ENCODE data around the gene ATP5MG. TPM values are rescaled to one million over a fixed set of nuclear protein-coding genes. Genes with fewer than 3 reads are reported as not detected.

Gene ATP5MG
- total RNA-seq, 1 experiment from 2014 or later: 248 TPM

- no peak overlapping the region for H3K4me3 ChIP-seq
- ChIA-PET CTCF (no interaction called here), POLR2A (ENCODE audit: unreplicated experiment) (no interaction called here)
- H3K79me2 ChIP-seq (ENCODE audit: low read depth): no peaks in the 10 kb centered on the region
- DNase-seq: no peak
- no peaks in the 10 kb centered on the region for H3K9me3 ChIP-seq (ENCODE audit: insufficient read depth, low read depth)
- H3K9me2 ChIP-seq (ENCODE audit: insufficient read depth): no peaks in the 10 kb centered on the region
- intact Hi-C loops (cut with micrococcal nuclease; ENCODE audit: unreplicated experiment): no loop called here
- H3K27me3 ChIP-seq (ENCODE audit: insufficient read depth, low read depth): no peaks in the 10 kb centered on the region
- H3F3A ChIP-seq (ENCODE audit: insufficient read depth, low read depth): peaks cover 4% of the 10 kb centered on the region; the same call in 1 of the 2 replicates
- H3K4me1 ChIP-seq (replicated peaks; ENCODE audit: insufficient read depth): no peaks in the 10 kb centered on the region
- no TSS peak for BruUV-seq (replicated peaks)
- H3K36me3 ChIP-seq (ENCODE audit: low read depth): peaks cover 62% of the 10 kb centered on the region
- no peak for TF ChIP-seq EZH2 (IDR thresholded peaks at IDR 0.05; ENCODE audit: low read depth)
- TF ChIP-seq CTCF (conservative IDR thresholded peaks at IDR 0.05): no peak
- no peak overlapping the region for H3K27ac ChIP-seq
- no peak overlapping the region for H3K4me2 ChIP-seq
- no peak overlapping the region for H2AFZ ChIP-seq
- no peaks in the 10 kb centered on the region; the same call in 1 of the 2 replicates for H4K20me1 ChIP-seq (ENCODE audit: insufficient read depth)
These were observed 20.8 kb upstream of the ATP5MG start for GRCh38 chr11:118380571-118380970.

GRCh38 chr11:118382954-118383353 lies 18.5 kb upstream of the ATP5MG start:
- no peaks in the 10 kb centered on the region for H3K27me3 ChIP-seq (ENCODE audit: insufficient read depth, low read depth)
- BruUV-seq (replicated peaks): no TSS peak
- peaks cover 4% of the 10 kb centered on the region; the same call in 1 of the 2 replicates for H3F3A ChIP-seq (ENCODE audit: insufficient read depth, low read depth)
- H3K4me1 ChIP-seq (replicated peaks; ENCODE audit: insufficient read depth): no peaks in the 10 kb centered on the region
- DNase-seq: no peak
- H3K4me2 ChIP-seq: no peak overlapping the region
- H3K9me3 ChIP-seq (ENCODE audit: insufficient read depth, low read depth): no peaks in the 10 kb centered on the region
- ChIA-PET POLR2A (ENCODE audit: unreplicated experiment) (no interaction called here), CTCF (interaction anchor here (0.6 kb wide), 1 partner anchor 184 kb away, joined by 18 read pairs; no protein-coding TSS in a partner anchor)
- H2AFZ ChIP-seq: no peak overlapping the region
- H4K20me1 ChIP-seq (ENCODE audit: insufficient read depth): no peaks in the 10 kb centered on the region; the same call in 1 of the 2 replicates
- intact Hi-C loops (cut with micrococcal nuclease; ENCODE audit: unreplicated experiment): no loop called here
- no peaks in the 10 kb centered on the region for H3K9me2 ChIP-seq (ENCODE audit: insufficient read depth)
- TF ChIP-seq CTCF (conservative IDR thresholded peaks at IDR 0.05) (no peak), EZH2 (IDR thresholded peaks at IDR 0.05; ENCODE audit: low read depth) (no peak)
- no peak overlapping the region for H3K27ac ChIP-seq
- no peak overlapping the region for H3K4me3 ChIP-seq
- peaks cover 71% of the 10 kb centered on the region for H3K36me3 ChIP-seq (ENCODE audit: low read depth)
- no peaks in the 10 kb centered on the region for H3K79me2 ChIP-seq (ENCODE audit: low read depth)

- POLR2A ChIA-PET (ENCODE audit: unreplicated experiment): no interaction called here
- Histone ChIP-seq H3K4me3 (no peak overlapping the region), H3K79me2 (ENCODE audit: low read depth) (no peaks in the 10 kb centered on the region), H3K9me3 (ENCODE audit: insufficient read depth, low read depth) (no peaks in the 10 kb centered on the region), H3K4me1 (replicated peaks; ENCODE audit: insufficient read depth) (no peaks in the 10 kb centered on the region), H3F3A (ENCODE audit: insufficient read depth, low read depth) (peaks cover 4% of the 10 kb centered on the region; the same call in 1 of the 2 replicates), H3K9me2 (ENCODE audit: insufficient read depth) (no peaks in the 10 kb centered on the region), H3K4me2 (no peak overlapping the region), H3K27me3 (ENCODE audit: insufficient read depth, low read depth) (no peaks in the 10 kb centered on the region), H4K20me1 (ENCODE audit: insufficient read depth) (no peaks in the 10 kb centered on the region; the same call in 1 of the 2 replicates), H2AFZ (no peak overlapping the region), H3K27ac (no peak overlapping the region), H3K36me3 (ENCODE audit: low read depth) (peaks cover 64% of the 10 kb centered on the region)
- TF ChIP-seq EZH2 (IDR thresholded peaks at IDR 0.05; ENCODE audit: low read depth) (no peak), CTCF (conservative IDR thresholded peaks at IDR 0.05) (no peak)
- DNase-seq: no peak
- intact Hi-C loops (cut with micrococcal nuclease; ENCODE audit: unreplicated experiment): no loop called here
- CTCF ChIA-PET: interaction anchor here (0.6 kb wide), 1 partner anchor 185 kb away, joined by 18 read pairs; no protein-coding TSS in a partner anchor
- no TSS peak for BruUV-seq (replicated peaks)
These were observed 17.7 kb upstream of the ATP5MG start for GRCh38 chr11:118383657-118384056.

Data from PC-9 (cell line).